ENCODE results near the gene DNMBP. TPM values are rescaled to one million over a fixed set of nuclear protein-coding genes. Genes with fewer than 3 reads are reported as not detected.
"Not testable (repeated sequence)": the region's sequence is repeated elsewhere in the genome, so short reads cannot be mapped to it uniquely, and the experiment has no call there.

Gene DNMBP
- total RNA-seq, 1 donor: 62.4 TPM

- DNase-seq (ENCODE audit: low read depth): no peak
- no peak overlapping the region for H3K4me3 ChIP-seq (ENCODE audit: low read depth, low read length)
- TF ChIP-seq CTCF (IDR thresholded peaks at IDR 0.05; ENCODE audit: insufficient read depth, low read length): no peak
These were observed 135.2 kb downstream of the DNMBP start for GRCh38 chr10:99874341-99875085.

GRCh38 chr10:99873846-99874245 lies 135.9 kb downstream of the DNMBP start:
- no peak for TF ChIP-seq CTCF (IDR thresholded peaks at IDR 0.05; ENCODE audit: insufficient read depth, low read length)
- no peak overlapping the region for H3K4me3 ChIP-seq (ENCODE audit: low read depth, low read length)
- no peak for DNase-seq (ENCODE audit: low read depth)

GRCh38 chr10:99872367-99873162 lies 137.2 kb downstream of the DNMBP start:
- TF ChIP-seq CTCF (IDR thresholded peaks at IDR 0.05; ENCODE audit: insufficient read depth, low read length): no peak
- no peak overlapping the region for H3K4me3 ChIP-seq (ENCODE audit: low read depth, low read length)
- peak; percentile 27 for DNase-seq (ENCODE audit: low read depth)

GRCh38 chr10:99870123-99870730 lies 139.5 kb downstream of the DNMBP start:
- TF ChIP-seq CTCF (IDR thresholded peaks at IDR 0.05; ENCODE audit: insufficient read depth, low read length): no peak
- no peak overlapping the region for H3K4me3 ChIP-seq (ENCODE audit: low read depth, low read length)
- DNase-seq (ENCODE audit: low read depth): peak; percentile 17

- no peak for DNase-seq (ENCODE audit: low read depth)
- H3K4me3 ChIP-seq (ENCODE audit: low read depth, low read length): no peak overlapping the region
- no peak for TF ChIP-seq CTCF (IDR thresholded peaks at IDR 0.05; ENCODE audit: insufficient read depth, low read length)
These were observed 140.1 kb downstream of the DNMBP start for GRCh38 chr10:99869581-99870122.

GRCh38 chr10:99867250-99867649 lies 142.5 kb downstream of the DNMBP start:
- not testable (repeated sequence) for H3K4me3 ChIP-seq (ENCODE audit: low read depth, low read length); DNase-seq (ENCODE audit: low read depth)

- peak; percentile 39 for DNase-seq (ENCODE audit: low read depth)
- H3K4me3 ChIP-seq (ENCODE audit: low read depth, low read length): not testable (repeated sequence)
These were observed 146.1 kb downstream of the DNMBP start for GRCh38 chr10:99863535-99864240.
